HG03097 (cell line): ENCODE data around the gene CRISPLD2.

Source experiments
- ATAC-seq: cut with Tn5 transposase; IDR thresholded peaks from one replicate; pipeline ENCODE4 v1.9.1; 2021; ENCODE audit not compliant: unreplicated experiment, low FRiP score

Gene CRISPLD2

DNA sequence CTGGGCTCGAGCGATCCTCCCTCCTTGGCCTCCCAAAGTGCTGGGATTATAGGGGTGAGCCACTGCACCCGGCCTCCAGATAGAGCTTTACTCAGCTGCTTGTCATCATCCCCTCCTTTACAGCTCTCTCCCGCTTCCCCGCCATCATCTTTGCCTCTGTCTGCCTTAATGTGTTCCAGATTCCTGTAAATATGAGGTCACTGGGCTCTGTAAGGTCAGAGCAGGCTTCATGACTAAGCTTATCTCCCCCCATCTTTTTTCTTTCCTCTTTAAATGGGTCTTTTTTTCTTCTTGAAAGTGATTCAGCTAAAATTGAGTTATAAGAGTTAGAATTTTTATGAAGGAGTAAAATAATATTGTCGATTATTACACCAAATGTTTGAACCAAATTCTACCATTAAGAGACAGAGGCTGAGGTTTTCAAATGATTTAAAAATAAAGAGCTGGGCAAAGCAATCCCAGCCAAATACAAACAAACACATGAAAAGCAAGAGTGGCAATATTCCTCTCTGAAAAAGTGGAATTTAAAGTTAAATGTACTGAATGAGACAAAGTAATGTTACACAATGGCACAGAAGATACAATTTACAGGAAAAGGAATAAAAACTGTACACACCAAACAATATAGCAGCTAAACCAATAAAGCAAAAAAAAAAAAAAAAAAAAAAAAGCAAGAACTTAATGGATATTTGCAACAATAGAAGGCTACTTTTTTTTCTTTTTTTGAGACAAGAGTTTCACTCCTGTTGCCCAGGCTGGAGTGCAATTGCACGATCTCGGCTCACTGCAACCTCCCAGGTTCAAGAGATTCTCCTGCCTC, 62.1 kb downstream of the CRISPLD2 start:
- no peak for ATAC-seq

DNA sequence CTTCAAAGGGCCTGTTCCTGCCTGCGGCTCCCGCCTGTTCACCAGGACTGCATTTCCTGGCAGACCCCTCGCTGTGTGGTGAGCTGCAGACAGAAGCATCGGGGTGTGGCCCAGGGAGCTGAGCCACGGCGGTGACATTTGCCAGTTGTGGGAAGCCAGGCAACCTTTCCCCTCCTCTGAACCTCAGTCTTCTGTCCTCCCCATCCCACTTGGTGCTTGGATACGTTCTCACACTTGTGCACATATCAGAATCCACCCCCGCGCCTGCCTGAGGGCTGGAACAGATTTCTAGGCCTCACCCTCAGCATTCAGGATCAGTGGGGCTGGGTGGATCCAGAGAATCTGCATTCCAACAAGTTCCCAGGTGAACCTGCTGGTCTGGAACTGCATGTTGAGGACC, 63.5 kb downstream of the CRISPLD2 start:
- ATAC-seq, result no peak

DNA sequence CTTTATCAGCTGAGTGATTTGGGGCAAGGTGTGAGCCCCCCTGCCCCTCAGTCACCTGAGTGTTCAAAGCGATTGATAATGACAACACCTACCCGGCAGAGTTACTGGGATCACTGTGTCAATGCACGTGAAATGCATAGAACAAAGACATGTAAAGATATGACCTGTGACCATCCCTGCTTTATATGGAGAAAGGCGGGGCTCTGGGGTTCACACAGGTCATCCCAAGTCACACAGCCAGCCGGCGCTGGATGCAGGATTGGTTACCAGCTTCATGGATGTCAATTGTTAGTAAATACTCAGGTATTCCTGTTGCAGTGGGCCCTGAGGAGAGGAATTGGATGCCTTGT, 64.4 kb downstream of the CRISPLD2 start:
- no peak for ATAC-seq

DNA sequence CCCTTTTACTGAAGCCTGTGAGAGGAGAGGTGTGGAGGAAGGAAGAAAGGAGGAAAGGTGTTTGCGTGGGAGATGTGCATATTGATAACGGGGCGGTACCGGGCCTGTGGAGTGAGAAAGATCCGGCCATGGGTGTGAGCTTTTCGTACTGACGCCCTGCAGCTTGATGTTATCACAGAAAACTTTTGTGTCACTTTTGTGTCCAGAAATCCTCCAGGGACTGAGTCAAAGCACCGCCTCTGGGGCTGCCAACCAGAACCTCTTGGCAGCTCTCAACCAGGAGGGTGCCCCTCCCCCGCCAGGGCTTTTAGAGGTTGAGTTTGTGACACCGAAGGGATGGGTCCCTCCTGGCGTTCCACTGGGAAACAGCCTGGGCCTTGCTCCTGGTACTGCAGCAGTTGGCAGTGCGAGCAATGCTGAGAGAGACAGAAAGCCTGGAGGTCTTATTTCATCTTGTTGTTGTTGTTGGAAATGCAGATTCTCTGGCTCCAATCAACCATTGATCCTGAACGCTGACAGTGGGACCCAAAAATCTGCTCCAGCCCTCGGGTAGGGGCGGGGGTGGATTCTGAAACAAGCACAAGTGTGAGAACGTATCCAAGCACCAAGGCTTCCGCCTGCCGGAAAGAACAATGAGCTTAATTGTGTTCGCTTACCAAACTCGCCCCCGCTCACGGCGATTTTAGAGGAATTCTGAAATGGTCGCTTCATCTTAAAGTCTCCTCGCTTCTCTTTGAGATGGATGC, 65.0 kb downstream of the CRISPLD2 start:
- no peak for ATAC-seq

DNA sequence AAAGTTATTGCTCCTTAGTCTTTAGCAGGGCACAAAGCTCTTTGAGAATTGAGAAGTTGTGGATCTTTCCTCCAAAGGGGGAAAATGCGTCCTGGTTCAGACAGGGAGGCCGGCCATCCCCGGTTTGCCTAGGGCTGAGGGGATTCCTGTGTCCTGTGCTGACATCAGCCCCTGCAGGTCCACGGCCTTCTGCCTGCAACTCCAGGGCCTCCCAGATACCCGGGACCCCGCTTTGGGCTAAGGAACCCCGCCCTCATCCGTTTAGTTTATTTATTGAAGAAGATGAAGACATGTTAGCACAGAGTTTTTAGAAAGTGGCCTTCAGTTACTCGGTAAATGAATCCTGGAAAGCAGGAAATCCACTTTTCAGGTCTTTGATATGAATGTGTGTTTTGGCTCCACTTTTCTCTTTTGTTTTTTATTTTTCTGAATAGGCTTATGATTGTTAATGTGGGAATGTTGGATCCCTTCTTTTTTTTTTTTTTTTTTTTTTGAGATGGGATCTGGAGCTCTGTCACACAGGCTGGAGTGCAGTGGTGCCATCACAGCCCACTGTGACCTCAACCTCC, 65.6 kb downstream of the CRISPLD2 start:
- ATAC-seq, result no peak

DNA sequence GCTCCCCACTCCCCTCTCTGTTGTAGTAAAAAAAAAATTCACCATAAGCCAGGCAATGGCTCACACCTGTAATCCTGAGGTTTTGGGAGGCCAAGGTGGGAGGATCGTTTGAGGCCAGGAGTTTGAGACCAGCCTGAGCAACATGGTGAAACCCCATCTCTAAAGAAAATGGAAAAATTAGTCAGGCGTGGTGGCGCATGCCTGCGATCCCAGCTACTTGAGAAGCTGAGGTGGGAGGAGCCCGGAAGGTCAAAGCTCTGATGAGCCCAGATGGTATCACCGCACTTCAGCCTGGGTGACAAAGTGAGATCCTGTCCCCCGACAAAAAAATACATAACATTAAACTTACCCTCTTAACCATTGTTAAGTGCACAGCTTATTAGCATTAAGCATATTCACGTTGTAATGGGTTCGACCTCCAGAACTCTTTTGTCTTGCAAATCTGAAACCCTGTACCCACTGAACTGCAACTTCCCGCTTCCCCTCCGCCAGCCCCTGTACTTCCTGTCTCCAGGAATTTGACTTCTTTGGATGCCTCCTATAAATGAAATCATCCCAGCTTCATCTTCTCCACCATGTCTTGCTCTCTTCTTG, 66.8 kb downstream of the CRISPLD2 start:
- no peak for ATAC-seq

DNA sequence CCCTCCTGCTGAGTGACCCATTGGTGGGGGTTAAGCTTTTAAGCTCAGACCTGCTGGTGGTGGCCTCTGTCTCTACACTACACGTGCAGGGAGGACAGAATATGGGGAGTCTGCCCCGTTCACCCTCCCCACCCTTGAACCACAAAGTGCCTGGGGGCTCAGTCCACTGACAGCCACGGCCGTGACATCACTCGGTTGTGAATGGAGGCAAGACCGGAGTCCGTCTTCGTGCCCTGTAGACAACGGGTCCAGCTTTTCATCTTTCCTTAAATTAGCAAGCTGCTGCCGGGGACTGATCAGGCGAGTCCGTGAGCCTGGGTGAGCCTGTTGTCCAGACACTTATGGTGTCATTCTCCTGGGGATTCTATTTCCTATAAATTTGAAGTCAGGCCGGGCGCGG, 67.4 kb downstream of the CRISPLD2 start:
- no peak for ATAC-seq

DNA sequence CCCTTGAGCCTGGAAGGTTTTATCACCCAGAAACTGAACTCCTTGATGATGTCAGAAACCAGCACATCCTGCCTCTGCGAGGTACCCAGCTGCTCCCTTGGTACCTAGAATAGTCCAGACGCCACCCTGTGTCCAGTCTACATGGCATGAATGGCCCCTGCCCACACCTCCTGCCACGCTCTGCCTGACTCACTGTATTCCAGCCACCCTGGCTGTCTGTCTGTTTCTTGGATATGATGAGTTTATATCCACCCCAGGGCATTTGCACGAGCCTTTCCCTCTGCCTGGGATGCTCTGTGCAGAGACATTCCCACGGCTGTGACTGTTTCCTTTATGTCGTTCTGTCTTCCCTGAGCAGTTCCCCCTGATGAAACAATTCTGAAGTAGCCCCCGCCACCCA, 68.7 kb downstream of the CRISPLD2 start:
- ATAC-seq, result no peak

DNA sequence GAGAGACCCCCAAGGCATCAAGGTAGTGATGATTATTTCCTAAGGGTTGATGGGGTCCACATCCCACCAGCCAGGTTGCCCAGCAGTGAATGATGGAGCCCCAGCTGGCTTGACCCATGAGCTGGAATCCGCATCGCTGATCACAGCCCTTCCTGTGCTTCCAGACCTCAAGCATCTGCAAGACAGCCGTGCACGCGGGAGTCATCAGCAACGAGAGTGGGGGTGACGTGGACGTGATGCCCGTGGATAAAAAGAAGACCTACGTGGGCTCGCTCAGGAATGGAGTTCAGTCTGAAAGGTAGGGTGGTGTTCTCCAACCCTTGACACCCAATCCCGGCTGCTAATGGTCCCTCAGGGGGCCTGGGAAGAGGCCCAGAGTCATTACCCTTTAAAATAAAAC, 69.3 kb downstream of the CRISPLD2 start:
- no peak for ATAC-seq

DNA sequence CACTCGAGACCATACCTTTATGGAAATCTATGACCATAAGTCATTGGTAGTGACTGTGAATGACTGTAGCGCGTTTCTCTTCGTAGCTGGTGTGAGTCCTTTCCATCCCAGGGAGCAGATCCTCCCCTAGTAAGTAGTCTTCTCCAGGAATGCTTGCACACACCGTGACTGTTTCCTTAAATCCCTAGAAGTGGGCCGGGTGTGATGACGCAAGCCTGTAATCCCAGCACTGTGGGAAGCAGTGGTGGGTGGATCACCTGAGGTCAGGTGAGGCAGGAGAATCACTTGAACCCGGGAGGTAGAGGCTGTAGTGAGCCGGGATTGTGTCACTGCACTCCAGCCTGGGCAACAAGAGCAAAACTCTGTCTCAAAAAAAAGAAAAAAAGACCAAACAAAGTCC, 70.6 kb downstream of the CRISPLD2 start:
- ATAC-seq, result no peak

DNA sequence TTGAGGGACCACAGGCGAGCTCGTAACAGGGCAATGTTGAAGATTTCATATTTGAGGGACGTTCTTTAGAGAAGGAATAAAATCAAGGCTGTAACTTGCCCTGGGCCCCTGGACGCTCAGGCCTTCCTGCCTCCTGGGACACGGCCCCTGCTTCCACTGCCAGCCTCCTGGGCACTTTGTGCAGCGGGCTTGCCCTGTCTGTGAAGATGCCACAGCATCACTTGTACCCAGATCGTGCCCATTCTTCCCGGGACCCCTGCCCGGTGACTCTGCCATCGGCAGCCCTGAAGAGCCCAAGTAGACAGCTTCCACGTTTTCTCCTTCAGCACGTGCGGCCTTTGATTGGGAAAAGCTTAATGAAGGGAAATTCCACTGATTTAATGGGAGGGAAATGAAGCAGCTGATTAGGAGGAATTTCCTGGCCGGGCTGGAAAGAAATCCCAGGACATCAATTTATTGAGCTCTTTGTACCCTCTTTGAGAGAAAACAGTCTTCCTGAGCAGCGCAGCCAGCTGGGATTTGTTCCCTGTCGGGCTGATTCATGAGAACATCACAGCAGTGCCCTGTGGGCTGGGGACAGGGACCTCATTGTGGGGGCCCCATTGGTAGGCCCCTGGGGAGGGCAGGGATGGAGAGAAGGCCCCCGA, 71.5 kb downstream of the CRISPLD2 start:
- no peak for ATAC-seq

DNA sequence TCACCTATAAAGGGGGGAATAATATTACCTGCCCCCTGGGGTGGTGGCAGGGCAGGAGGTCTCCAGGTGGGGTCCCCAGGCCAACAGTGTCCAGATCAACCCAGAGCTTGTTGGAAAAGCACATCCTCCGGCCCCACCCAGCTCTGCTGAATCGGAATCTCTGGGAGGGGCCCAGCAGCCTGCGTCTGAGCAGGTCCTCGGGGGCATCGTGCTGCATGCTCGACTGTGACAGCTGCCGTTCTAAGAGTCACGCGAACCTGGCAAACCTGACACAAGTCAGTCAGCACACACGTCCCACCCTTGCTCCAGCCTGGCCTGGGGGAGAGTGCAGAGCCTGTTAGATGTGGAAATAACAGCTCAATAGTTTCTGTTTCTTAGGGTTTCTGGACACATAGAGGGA, 72.3 kb downstream of the CRISPLD2 start:
- ATAC-seq, result no peak

DNA sequence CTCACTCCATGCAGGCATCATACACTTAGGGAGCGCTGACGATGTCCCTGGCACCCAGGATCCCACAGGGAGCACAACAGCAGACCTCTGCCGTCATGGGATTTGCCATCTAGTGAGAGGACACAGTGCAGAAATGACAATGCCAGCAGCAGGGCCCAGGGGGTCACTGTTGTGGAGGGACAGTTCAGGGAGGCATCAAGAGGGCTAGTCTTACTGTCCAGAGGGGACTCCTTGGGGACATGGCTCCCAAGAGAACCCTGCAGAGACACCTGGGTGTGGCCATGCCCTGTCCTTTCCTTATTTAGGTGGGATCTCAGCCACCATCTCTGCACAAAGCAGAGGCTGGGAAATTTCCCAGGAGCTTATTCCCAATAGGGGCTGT, 73.7 kb downstream of the CRISPLD2 start:
- no peak for ATAC-seq

DNA sequence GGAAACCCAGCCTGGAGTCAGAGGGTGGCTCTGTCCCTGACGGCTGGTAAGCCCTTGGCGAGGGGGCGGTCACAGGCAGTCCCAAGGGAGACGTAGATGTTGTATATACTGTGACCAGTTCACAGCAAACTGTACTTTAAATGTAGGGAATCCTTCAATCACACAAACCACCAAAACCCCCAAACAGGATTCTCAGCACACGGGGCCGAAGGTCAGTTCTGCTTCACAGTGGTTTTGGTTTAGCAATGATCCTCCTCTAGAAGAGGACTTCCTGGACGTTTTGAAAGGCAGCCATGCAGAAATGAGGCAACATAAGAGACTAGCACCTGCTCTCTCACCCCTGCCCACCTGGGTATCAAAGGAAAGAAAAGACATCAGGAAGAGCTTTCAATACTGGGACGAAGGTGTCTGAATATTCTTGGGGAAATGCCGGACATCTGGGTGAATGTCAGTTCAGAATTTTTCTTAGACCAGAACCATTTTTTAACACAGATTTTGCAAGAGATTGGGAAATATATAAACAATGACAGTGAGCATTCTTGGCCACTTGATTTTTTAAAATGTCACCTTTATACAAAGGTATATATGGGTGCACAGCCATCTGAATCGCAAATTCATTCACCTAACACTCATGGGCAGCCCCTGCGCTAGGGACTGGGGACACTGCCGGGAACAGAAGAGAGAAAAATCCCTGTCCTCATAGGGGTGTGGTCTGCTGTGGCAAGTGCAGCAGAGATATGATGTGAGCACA, 74.2 kb downstream of the CRISPLD2 start:
- no peak for ATAC-seq

DNA sequence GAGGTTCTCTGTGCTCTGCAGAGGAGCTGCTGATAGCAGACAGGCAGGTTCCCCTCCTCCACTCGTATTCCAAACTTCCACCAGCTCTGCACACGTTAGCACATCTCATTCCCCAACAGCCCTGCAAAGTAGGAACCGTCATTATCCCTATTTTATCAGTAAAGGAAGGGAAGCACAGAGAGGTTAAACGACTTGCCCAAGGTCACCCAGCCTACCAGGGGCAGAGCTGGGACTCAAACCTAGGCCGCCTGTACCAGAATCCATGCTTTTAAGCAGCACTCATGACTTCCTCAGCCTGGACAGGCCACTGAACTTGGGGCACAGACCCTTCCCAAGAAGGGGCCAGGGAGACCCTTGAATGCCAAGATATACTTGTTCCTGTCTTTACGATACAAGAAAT, 75.2 kb downstream of the CRISPLD2 start:
- ATAC-seq, result no peak

DNA sequence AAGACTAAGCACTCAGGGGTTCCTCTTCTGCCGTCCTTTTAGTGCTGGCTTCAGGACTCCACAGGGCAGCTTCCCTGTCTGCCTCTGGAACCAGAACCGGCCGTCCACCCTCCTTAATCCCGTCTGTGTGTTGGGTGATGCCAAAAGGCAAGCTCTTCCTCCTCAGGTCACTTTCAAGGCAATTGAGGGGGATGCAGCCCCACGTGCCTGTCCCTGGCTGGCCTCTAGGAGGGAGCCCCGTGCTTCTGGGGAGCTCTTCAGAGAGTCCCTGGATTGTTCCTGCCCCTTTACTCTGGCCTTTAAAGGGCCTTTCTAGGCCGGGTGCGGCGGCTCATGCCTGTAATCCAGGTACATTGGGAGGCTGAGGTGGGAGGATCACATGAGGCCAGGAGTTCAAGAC, 77.1 kb downstream of the CRISPLD2 start:
- ATAC-seq, result no peak

DNA sequence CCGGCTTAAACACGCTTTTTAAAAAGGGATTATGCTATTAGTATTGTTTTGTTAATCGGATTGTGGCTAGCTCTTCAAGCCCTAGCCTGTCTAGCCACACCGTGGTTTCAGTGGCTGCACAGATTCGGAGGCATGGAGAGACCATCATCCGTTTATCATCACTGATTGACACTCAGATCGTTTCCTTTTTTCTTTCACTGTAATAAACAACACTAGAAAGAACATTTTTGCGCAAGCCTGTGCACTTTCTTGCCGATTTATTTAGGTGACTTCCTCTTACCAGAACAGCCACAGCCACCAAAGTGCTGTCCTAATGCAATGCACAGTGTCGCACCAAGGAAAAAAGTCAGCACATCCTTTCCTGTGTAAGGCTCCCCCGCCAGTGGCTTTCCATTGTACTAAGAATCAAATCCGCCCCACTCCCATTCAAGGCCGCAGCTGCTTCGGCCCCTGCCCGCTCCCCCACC, 78.2 kb downstream of the CRISPLD2 start:
- no peak for ATAC-seq

DNA sequence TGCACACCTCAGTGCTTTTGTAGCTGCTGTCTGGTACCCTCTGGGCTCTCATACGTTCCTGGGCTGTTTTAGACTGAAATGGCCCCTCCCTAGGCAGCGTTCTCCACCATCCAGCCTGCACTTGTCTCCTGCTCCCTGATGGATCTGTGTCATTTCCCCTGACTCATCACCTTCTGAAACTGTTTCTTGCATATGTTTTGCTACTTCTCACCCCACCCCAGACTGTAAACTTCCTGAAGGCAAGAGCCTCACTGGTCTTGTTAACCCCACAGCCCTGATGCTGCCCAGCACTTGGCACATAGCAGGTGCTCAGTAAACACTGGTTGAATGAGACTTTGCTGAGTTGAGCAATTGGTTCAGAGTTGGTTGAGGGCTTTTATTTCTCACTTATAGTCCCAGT, 78.7 kb downstream of the CRISPLD2 start:
- ATAC-seq, result no peak

DNA sequence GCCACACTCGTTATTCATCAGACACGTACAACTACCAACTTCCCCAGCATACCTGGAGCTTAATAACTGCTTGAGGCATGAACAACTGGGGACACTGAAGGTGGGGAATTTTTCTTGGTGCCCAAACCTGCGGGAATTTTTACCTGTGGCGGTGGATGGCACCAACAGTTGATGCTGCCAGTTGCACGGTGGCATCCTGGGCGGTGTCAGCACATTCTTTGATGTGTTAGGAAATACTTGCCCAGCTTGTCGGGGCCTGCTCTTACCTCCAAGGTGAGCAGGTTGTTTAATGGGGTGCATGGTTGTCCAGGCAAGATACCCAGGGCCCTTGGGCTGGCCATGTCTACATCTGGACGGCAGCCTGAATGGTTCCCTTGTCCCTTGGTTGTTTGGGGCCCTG, 79.6 kb downstream of the CRISPLD2 start:
- no peak for ATAC-seq

DNA sequence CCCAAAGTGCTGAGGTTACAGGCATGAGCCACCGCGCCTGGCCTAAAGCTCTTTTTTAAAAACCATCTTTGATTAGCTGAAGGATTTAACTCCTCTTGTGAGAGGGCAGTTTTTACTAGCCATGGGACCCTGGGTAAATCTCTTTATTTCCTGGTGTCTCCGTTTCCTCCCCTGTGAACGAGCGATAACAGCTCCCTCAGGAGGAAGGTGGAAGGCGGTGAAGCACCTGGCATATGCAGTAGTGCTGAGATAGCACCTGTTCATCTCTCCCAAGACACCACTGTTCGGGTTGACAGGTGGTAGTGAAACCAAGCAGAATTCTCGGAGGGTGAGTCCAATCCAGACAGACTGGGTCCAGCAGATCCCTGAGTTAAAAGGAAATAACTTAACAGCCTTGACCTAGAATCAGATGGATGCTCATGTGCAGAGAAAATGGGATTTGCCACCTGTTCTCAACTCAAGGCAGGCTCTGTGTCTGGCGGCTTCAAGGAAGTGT, 86.2 kb downstream of the CRISPLD2 start:
- ATAC-seq, result no peak
